ENCODE results near the gene NAT10.
A peak's percentile ranks its signal among the peaks of the same experiment; 100 is the strongest.
"Not testable (repeated sequence)": the region's sequence is repeated elsewhere in the genome, so short reads cannot be mapped to it uniquely, and the experiment has no call there.

Gene NAT10

GRCh38 chr11:34105079-34105956 is at the start of gene NAT10:
Gene NAT10, plus strand, starts transcription at chr11:34105629. Its CDS starts 2,597 bp downstream, at chr11:34108226.
- peak; percentile 93 for DNase-seq (ENCODE audit: low read depth, low spot score)

GRCh38 chr11:34056672-34057071 is 48.8 kb upstream of the NAT10 start:
- DNase-seq (ENCODE audit: low read depth, low spot score): no peak

- no peak for DNase-seq (ENCODE audit: low read depth, low spot score)
These were observed 42.2 kb upstream of the NAT10 start for GRCh38 chr11:34063061-34063795.

- DNase-seq (ENCODE audit: low read depth, low spot score): no peak
These were observed 41.1 kb upstream of the NAT10 start for GRCh38 chr11:34064291-34064690.

GRCh38 chr11:34065505-34066203 is 39.8 kb upstream of the NAT10 start:
- DNase-seq (ENCODE audit: low read depth, low spot score): no peak

GRCh38 chr11:34066766-34067165 is 38.7 kb upstream of the NAT10 start:
- not testable (repeated sequence) for DNase-seq (ENCODE audit: low read depth, low spot score)

GRCh38 chr11:34067383-34068065 is 37.9 kb upstream of the NAT10 start:
- DNase-seq (ENCODE audit: low read depth, low spot score): no peak

GRCh38 chr11:34068111-34068510 is 37.3 kb upstream of the NAT10 start:
- DNase-seq (ENCODE audit: low read depth, low spot score): no peak

- DNase-seq (ENCODE audit: low read depth, low spot score): not testable (repeated sequence)
These were observed 34.1 kb upstream of the NAT10 start for GRCh38 chr11:34071306-34071705.

GRCh38 chr11:34072041-34072440 is 33.4 kb upstream of the NAT10 start:
- DNase-seq (ENCODE audit: low read depth, low spot score): no peak

GRCh38 chr11:34072832-34073231 is 32.6 kb upstream of the NAT10 start:
- DNase-seq (ENCODE audit: low read depth, low spot score): no peak

- no peak for DNase-seq (ENCODE audit: low read depth, low spot score)
These were observed 31.0 kb upstream of the NAT10 start for GRCh38 chr11:34074391-34074790.

GRCh38 chr11:34075178-34075820 is 30.1 kb upstream of the NAT10 start:
- no peak for DNase-seq (ENCODE audit: low read depth, low spot score)

- DNase-seq (ENCODE audit: low read depth, low spot score): no peak
These were observed 24.8 kb upstream of the NAT10 start for GRCh38 chr11:34080609-34081008.

- no peak for DNase-seq (ENCODE audit: low read depth, low spot score)
These were observed 20.8 kb upstream of the NAT10 start for GRCh38 chr11:34084637-34085036.

GRCh38 chr11:34086554-34087283 is 18.7 kb upstream of the NAT10 start:
- no peak for DNase-seq (ENCODE audit: low read depth, low spot score)

GRCh38 chr11:34091825-34092224 is 13.6 kb upstream of the NAT10 start:
- DNase-seq (ENCODE audit: low read depth, low spot score): no peak

- DNase-seq (ENCODE audit: low read depth, low spot score): not testable (repeated sequence)
These were observed 10.5 kb upstream of the NAT10 start for GRCh38 chr11:34094900-34095299.

GRCh38 chr11:34098813-34099212 is 6.6 kb upstream of the NAT10 start:
- DNase-seq (ENCODE audit: low read depth, low spot score): no peak

- no peak for DNase-seq (ENCODE audit: low read depth, low spot score)
These were observed 750 bp upstream of the NAT10 start for GRCh38 chr11:34104680-34105078.
